ENCODE measurements around the gene EN2. TPM values are rescaled to one million over a fixed set of nuclear protein-coding genes. Genes with fewer than 3 reads are reported as not detected.

Gene EN2
- total and polyA plus RNA-seq, 2 of the 13 experiments (the other 11 are each of a cell fraction or from before 2014, with no cell fraction given): not detected

- in situ Hi-C loops (cut with HindIII; ENCODE audit: extremely low pct_ligation_motif_present, low pct_unique_long_range_greater_than_20kb) (no loop called here), intact Hi-C loops (cut with micrococcal nuclease; ENCODE audit: unreplicated experiment) (no loop called here)
- FAIRE-seq: no peak
- H3K4me3 ChIP-seq (replicated peaks in 1 of 3; ENCODE audit: insufficient read depth in 1 of 3, low read depth in 2 of 3, low read length in 3 of 3): no peak overlapping the region
- no peak overlapping the region for H3K4me2 ChIP-seq (ENCODE audit: low read depth, low read length)
- POLR2A ChIA-PET: no interaction called here
- no peak overlapping the region for H2AFZ ChIP-seq (ENCODE audit: low read length)
- H3K36me3 ChIP-seq (replicated peaks in 1 of 2; ENCODE audit: control insufficient read depth in 1 of 2, insufficient read depth in 2 of 2, low read length in 2 of 2): no peaks in the 10 kb centered on the region
- no peaks in the 10 kb centered on the region for H3K79me2 ChIP-seq (ENCODE audit: insufficient read depth, low read length)
- TF ChIP-seq POLR2A (IDR thresholded peaks at IDR 0.05; ENCODE audit: insufficient read depth in 1 of 2, low read depth in 2 of 2, low read length in 2 of 2) (no peak), AFF4 (CRISPR knock-in tag; IDR thresholded peaks at IDR 0.05) (no peak), ZNF34 (CRISPR knock-in tag; IDR thresholded peaks at IDR 0.05; ENCODE audit: borderline replicate concordance) (no peak), ISX (CRISPR knock-in tag; conservative IDR thresholded peaks at IDR 0.05) (no peak), ZNF256 (CRISPR knock-in tag; conservative IDR thresholded peaks at IDR 0.05) (no peak), JUN (CRISPR knock-in tag; IDR thresholded peaks at IDR 0.05) (no peak), ARID2 (CRISPR knock-in tag; IDR thresholded peaks at IDR 0.05; ENCODE audit: borderline replicate concordance) (no peak), ZNF562 (CRISPR knock-in tag; IDR thresholded peaks at IDR 0.05; ENCODE audit: borderline replicate concordance) (no peak), SRSF1 (optimal IDR thresholded peaks at IDR 0.05; ENCODE audit: low read depth, low read length) (no peak), ATRX (CRISPR knock-in tag; IDR thresholded peaks at IDR 0.05; ENCODE audit: borderline replicate concordance) (no peak), ZNF136 (CRISPR knock-in tag; IDR thresholded peaks at IDR 0.05; ENCODE audit: low read depth) (no peak)
- TF ChIP-seq, protein P1, sequence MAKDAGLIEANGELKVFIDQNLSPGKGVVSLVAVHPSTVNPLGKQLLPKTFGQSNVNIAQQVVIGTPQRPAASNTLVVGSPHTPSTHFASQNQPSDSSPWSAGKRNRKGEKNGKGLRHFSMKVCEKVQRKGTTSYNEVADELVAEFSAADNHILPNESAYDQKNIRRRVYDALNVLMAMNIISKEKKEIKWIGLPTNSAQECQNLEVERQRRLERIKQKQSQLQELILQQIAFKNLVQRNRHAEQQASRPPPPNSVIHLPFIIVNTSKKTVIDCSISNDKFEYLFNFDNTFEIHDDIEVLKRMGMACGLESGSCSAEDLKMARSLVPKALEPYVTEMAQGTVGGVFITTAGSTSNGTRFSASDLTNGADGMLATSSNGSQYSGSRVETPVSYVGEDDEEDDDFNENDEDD (CRISPR knock-in tag; IDR thresholded peaks at IDR 0.05; ENCODE audit: borderline replicate concordance): no peak
- DNase-seq (ENCODE audit: low spot score): no peak
- no peak overlapping the region for H3K27ac ChIP-seq (ENCODE audit: extremely low read length, insufficient read depth, low read length)
- CTCF ChIA-PET (ENCODE audit: low intra/inter-chr PET ratio, low total read pairs): no interaction called here
- peaks cover 4% of the 10 kb centered on the region; the same call in 1 of the 2 replicates for H4K20me1 ChIP-seq (ENCODE audit: insufficient read depth, low read length)
- no peaks in the 10 kb centered on the region for H3K9me3 ChIP-seq (ENCODE audit: low read length)
- WGBS (ENCODE audit: low lambda C conversion rate): 30% methylated on average over 10 of the region's 10 CpGs
- no peaks in the 10 kb centered on the region for H3K4me1 ChIP-seq (ENCODE audit: insufficient read depth, low read length)
- BruUV-seq (replicated peaks): no TSS peak
- H3K27me3 ChIP-seq (ENCODE audit: control insufficient read depth in 1 of 2, insufficient read depth in 2 of 2, low read length in 2 of 2): peaks cover 14 to 92% of the 10 kb centered on the region in 2 experiments
- H3K9ac ChIP-seq (ENCODE audit: insufficient read depth, low read depth, low read length): no peak overlapping the region
- ATAC-seq: no peak
Measured at GRCh38 chr7:155468785-155469148, 10.8 kb downstream of the EN2 start.

Measured in HepG2 (cell line).